WI38 (cell line): Measurements from ENCODE around the gene UNC13D.
"Not testable (repeated sequence)": the region's sequence is repeated elsewhere in the genome, so short reads cannot be mapped to it uniquely, and the experiment has no call there.

Experiments used
- H3K4me3 ChIP-seq: 2 replicates; pipeline ENCODE4 v1.5.1; 2011; ENCODE audit warnings: low read depth, mild to moderate bottlenecking, control low read depth, low read length
- TF ChIP-seq, protein P1 (sequence below): IDR thresholded peaks from 2 replicates; pipeline ENCODE4 v1.5.1; 2012; ENCODE audit warnings: low read depth, mild to moderate bottlenecking, control low read depth, low read length

UNC13D gene

DNA sequence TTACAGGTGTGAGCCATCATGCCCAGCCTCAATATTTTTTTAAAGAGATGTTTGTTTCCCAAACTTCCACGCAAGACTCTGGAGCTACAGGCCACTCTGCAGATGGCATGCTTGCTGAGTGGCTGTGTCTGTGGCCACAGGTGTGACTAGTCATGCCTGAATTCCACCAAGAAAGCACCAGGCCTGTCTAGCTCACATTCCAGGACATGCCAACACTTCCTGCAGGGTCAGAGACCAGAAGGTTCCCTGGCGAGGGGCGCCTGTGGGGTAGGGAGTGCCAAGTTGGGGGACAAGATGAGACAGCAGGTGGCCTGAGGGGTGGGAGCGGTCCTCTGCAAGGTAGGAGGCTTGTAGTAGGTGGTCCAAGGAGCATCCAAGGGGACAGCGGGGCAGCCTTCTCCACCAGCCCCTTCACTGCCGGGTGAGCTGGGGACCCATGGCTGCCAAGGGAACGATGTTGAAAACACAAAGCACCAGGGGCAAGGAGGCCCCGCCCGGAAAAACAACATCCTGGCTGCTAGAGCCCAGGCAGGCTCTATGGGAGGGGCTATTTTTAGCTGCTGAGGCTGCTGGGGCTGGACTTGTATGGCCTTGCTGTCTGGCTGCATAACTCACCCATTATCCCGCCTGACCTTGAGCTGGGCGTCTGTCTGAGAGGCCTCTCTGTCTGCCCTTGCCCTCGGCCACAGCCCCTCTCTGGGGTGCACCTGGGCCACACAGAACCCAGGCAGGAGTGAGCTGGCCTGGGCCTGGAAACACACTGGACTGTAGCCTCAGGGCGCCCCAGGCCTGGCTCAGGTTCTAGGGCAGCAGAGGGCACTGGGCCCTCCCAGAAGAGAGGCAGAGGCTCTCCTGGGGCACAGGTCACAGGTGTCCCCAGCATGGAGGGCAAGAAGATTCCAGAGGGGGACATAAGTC lies 28.5 kb upstream of the UNC13D start:
- TF ChIP-seq, protein P1, sequence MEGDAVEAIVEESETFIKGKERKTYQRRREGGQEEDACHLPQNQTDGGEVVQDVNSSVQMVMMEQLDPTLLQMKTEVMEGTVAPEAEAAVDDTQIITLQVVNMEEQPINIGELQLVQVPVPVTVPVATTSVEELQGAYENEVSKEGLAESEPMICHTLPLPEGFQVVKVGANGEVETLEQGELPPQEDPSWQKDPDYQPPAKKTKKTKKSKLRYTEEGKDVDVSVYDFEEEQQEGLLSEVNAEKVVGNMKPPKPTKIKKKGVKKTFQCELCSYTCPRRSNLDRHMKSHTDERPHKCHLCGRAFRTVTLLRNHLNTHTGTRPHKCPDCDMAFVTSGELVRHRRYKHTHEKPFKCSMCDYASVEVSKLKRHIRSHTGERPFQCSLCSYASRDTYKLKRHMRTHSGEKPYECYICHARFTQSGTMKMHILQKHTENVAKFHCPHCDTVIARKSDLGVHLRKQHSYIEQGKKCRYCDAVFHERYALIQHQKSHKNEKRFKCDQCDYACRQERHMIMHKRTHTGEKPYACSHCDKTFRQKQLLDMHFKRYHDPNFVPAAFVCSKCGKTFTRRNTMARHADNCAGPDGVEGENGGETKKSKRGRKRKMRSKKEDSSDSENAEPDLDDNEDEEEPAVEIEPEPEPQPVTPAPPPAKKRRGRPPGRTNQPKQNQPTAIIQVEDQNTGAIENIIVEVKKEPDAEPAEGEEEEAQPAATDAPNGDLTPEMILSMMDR = no peak
- H3K4me3 ChIP-seq = no peak overlapping the region

DNA sequence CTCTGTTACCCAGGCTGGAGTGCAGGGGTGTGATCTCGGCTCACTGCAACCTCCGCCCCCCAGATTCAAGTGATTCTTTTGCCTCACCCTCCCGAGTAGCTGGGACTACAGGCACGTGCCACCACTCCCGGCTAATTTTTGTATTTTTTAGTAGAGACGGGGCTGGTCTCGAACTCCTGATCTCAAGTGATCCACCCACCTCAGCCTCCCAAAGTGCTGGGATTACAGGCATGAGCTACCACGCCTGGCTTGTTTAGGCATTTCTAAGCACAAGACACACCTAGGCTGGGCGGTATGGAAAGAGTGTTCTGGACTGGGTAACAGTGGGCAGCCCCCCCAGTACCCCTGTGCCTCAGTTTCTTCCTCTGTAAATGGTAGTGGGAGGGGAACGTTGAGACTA lies 26.0 kb upstream of the UNC13D start:
- H3K4me3 ChIP-seq = peak overlapping the region; percentile 51

DNA sequence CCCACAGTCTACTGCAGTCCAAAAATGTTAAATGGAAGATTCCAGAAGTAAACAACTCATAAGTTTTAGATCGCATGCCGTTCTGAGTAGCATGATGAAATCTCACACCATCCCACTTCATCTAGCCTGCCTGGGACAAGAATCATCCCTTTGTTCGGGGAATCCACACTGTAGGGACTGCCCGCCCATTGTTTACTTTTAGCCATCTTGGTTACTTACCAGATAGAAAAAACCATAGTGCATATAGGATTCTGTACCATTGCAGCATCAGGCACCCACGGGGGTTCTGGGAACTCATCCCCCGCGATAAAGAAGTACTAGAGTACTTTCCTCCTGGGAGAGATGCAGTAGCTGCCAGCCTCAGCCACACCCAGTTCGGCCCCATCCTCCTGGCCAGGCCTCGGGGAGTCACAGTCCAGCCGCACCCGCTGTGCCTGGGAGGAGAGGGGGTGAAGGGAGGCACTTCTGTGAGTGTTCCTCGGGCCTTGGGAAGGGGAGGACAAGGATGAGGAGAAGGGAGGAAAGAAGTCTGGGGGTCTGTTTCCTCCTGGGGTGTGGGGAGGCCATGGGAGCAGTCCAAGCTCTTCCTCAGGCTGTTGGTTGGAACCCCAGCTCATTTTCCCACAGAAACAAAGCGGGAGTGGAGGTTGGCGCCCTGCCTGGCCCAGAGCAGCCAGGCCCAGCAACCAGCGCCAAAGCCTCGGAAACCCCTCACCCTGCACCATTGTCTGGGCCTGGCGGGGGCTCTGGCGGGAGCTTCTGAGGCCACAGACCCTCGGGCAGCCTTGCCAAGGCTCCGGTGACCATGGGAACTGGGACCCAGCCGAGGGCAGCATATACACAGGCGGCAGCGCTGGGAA lies 25.3 kb upstream of the UNC13D start:
- peak overlapping the region; percentile 51 for H3K4me3 ChIP-seq
- TF ChIP-seq, protein P1 = no peak

DNA sequence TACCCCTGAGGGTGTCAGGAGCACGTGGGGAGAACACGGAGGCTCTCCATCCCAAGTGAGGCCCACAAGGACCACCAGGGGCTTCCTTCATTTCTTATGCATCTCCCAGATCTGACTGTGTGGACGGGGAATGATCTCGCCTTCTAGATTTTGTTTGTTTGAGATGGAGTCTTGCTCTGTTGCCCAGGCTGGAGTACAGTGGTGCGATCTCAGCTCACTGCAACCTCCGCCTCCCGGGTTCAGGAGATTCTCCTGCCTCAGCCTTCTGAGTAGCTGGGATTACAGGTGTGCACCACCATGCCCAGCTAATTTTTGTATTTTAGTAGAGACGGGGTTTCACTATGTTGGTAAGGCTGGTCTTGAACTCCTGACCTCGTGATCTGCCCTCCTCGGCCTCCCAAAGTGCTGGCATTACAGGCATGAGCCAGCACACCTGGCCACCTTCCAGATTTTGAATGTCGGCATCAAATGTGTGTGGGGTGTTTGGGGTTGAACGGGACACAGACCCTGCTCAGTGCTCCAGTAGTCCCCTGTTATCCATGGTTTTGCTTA lies 24.6 kb upstream of the UNC13D start:
- peak overlapping the region; percentile 51 for H3K4me3 ChIP-seq

DNA sequence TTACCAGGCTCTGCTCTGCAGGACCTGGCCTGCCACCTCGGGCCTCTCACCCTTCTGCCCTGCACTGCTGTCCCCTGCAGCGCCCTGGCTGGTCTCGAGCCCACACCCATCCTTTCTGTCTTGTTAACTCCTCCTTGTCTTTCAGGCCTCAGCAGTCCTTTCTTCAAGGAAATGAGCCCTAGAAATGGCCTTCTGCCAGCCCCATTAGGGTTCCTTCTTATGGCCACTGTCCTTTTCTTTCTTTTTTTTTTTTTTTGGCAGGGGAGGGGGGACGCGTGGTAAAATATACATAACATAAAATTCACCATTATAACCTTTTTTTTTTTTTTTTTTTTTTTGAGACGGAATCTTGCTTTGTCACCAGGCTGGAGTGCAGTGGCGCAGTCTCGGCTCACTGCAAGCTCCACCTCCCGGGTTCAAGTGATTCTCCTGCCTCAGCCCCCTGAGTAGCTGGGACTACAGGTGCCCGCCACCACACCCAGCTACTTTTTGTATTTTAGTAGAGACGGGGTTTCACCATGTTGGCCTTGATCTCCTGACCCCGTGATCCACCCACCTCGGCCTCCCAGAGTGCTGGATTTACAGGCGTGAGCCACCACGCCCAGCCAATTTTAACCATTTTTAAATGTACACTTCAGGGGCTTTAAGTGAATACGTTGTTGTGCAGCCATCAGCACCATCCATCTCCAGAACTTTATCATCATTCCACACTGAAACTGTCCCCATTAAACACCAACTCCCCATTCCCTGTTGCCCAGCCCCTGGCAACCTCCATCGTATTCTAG lies 21.4 kb upstream of the UNC13D start:
- not testable (repeated sequence) for H3K4me3 ChIP-seq

DNA sequence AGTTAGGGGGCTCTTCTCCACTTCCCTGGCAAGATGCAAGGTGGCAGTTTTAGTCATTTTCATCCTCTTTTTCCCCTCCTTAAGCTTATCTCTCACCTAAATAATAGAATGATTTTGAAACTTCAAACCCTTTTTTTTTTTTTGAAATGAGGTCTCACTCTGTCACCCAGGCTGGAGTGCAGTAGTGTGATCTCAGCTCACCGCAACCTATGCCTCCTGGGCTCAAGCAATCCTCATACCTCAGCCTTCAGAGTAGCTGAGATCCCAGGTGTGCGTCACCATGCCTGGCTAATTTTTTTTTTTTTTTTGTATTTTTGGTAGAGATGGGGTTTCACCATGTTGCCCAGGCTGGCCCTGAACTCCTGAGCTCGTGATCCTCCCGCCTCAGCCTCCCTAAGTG lies 20.7 kb upstream of the UNC13D start:
- H3K4me3 ChIP-seq = not testable (repeated sequence)

DNA sequence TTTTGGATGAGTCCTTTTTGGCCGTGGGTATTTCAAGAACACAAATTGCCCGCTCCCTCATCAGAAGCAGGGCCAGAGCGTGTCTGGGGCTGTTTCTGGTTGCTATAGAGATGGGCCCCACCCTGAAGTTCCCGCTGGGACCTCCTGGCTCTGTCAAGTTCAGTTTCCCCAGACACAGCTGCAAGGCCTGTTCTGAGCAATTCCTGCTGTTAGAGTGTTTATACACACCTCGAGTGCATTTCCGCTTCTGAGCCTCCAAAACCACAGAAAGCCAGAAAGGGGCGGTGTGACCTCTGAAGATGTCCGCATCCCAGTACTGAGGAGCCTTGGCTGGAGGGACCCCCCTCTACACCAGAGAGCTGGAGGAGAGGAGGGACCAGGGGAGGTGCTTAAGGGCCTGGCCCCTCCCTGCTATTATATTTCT lies 20.3 kb upstream of the UNC13D start:
- H3K4me3 ChIP-seq = no peak overlapping the region
- TF ChIP-seq, protein P1 = no peak

DNA sequence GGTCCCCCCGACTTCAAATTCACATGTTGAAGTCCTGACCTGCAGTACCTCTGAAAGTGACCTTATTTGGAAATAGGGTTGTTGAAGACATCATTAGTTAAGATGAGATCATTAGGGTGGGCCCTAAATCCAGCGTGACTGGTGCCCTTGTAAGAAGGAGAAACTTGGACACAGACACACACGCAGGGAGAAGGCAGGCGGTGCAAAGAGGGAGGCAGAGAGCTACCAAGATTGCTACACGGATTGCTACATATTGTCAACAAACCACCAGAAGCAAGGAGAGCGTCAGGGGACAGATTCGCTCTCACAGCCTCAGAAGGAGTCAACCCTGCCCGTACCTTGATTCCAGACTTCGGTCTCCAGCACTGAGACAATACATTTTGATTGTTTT lies 17.7 kb upstream of the UNC13D start:
- no peak overlapping the region for H3K4me3 ChIP-seq
- TF ChIP-seq, protein P1 = no peak

DNA sequence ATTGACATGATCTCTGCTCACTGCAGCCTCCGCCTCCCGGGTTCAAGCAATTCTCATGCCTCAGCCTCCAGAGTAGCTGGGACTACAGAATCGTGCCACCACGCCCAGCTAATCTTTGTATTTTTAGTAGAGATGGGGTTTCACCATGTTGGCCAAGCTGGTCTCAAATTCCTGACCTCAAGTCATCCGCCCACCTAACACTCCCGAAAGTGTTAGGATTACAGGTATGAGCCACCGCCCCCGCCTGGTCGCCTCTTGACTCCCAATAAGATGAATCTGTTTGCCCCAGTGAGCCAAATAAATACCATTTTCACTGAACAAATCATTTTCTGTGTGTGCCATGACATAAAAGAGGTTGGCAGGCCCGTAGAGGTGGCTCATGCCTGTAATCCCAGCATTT lies 15.2 kb upstream of the UNC13D start:
- H3K4me3 ChIP-seq = not testable (repeated sequence)
